GM12878 (cell line): Measurements from ENCODE around the gene SHISAL2B. TPM values are rescaled to one million over a fixed set of nuclear protein-coding genes. Genes with fewer than 3 reads are reported as not detected.

Source experiments
- ATAC-seq: fragments of 200-7000 bp; cut with Tn5 transposase; 3 replicates; pipeline ENCODE4 v1.9.1; 2020; ENCODE audit warnings: mild to moderate bottlenecking, moderate library complexity
- BruUV-seq: library from RNA; stranded (reverse); fragments of 400-500 nt; replicated peaks from 2 replicates; lab custom pipeline; 2021; lab: Mats Ljungman, UMichigan
- CTCF ChIA-PET: fragments of 300-600 bp; sonication (Branson Sonifier 250); formaldehyde crosslinking; extraction: SDS; loops from one replicate; lab custom pipeline; 2021; ENCODE audit warnings: inconsistent platforms; lab: Yijun Ruan, JAX
- POLR2A ChIA-PET: fragments of 350-600 bp; formaldehyde crosslinking; extraction: SDS; loops from one replicate; lab custom pipeline; 2021; ENCODE audit warnings: inconsistent platforms; lab: Charles Lee
- RAD21 ChIA-PET: fragments of 300-600 bp; sonication (Branson Sonifier 250); formaldehyde crosslinking; loops from one replicate; lab custom pipeline; 2023; ENCODE audit warnings: antibody characterized with exemption; ENCODE audit not compliant: unreplicated experiment; lab: Charles Lee
- SMC1A ChIA-PET: fragments of 300-600 bp; sonication (Branson Sonifier 250); formaldehyde crosslinking; loops from one replicate; lab custom pipeline; 2023; ENCODE audit not compliant: unreplicated experiment, uncharacterized antibody; lab: Charles Lee
- DNase-seq: peaks from one replicate; pipeline ENCODE4 v3.0.0-alpha.2; 2011; ENCODE audit warnings: low read depth, low spot score
- FAIRE-seq: peaks from 3 replicates; lab custom pipeline; 2011; peaks lifted over from hg19 to GRCh38; lab: Jason Lieb, UNC
- H2AFZ ChIP-seq: 2 replicates; pipeline ENCODE4 v1.6.0; 2011; ENCODE audit warnings: low read depth, low read length, control low read depth; ENCODE audit not compliant: control insufficient read depth
- H3K27ac ChIP-seq: 2 replicates; pipeline ENCODE4 v1.5.1; 2011; ENCODE audit warnings: control low read depth; ENCODE audit not compliant: control insufficient read depth, insufficient read depth
- H3K27me3 ChIP-seq, 2 experiments: replicated peaks in 1 of 2; 2 replicates each; pipeline versions ENCODE4 v1.6.0 to v1.6.1; 2011; ENCODE audit warnings: low read length in 1 of 2; ENCODE audit not compliant: control insufficient read depth in 2 of 2, insufficient read depth in 2 of 2
- H3K36me3 ChIP-seq, 2 experiments: 2 replicates each; pipeline ENCODE4 v1.5.1; 2011; ENCODE audit warnings: low read length in 1 of 2; ENCODE audit not compliant: control insufficient read depth in 2 of 2, insufficient read depth in 2 of 2
- H3K4me1 ChIP-seq: 2 replicates; pipeline ENCODE4 v1.6.1; 2011; ENCODE audit warnings: mild to moderate bottlenecking, low read length, moderate library complexity, mixed read lengths; ENCODE audit not compliant: control insufficient read depth, insufficient read depth
- H3K4me2 ChIP-seq: 2 replicates; pipeline ENCODE4 v1.6.0; 2011; ENCODE audit warnings: control low read depth; ENCODE audit not compliant: control insufficient read depth, insufficient read depth
- H3K4me3 ChIP-seq: fragments of 200-600 bp; sonication (generic); 2 replicates; pipeline ENCODE4 v1.5.1; 2016
- H3K79me2 ChIP-seq: 2 replicates; pipeline ENCODE4 v1.6.0; 2011; ENCODE audit warnings: low read length; ENCODE audit not compliant: control insufficient read depth, insufficient read depth
- H3K9ac ChIP-seq: 2 replicates; pipeline ENCODE4 v1.8.0; 2011; ENCODE audit warnings: low read length, control low read depth, mixed read lengths; ENCODE audit not compliant: control insufficient read depth, insufficient read depth
- H3K9me3 ChIP-seq: replicated peaks from 3 replicates; pipeline ENCODE4 v1.5.1; 2011; ENCODE audit warnings: mild to moderate bottlenecking, low read length; ENCODE audit not compliant: control insufficient read depth, insufficient read depth
- H4K20me1 ChIP-seq: 2 replicates; pipeline ENCODE4 v1.6.0; 2011; ENCODE audit not compliant: control insufficient read depth, insufficient read depth
- BACH1 ChIP-seq: fragments of 450-650 bp; IDR thresholded peaks from 2 replicates; pipeline ENCODE4 v1.6.1; 2017; ENCODE audit warnings: mild to moderate bottlenecking, borderline replicate concordance
- CBX3 ChIP-seq: fragments of 200-600 bp; sonication (generic); IDR thresholded peaks from 2 replicates; pipeline ENCODE4 v1.6.1; 2016; ENCODE audit warnings: low read depth, borderline replicate concordance
- MTA2 ChIP-seq: fragments of 450-650 bp; IDR thresholded peaks from 2 replicates; pipeline ENCODE4 v1.6.1; 2016; ENCODE audit warnings: low read depth, mild to moderate bottlenecking, moderate library complexity
- NFYA ChIP-seq: IDR thresholded peaks from 2 replicates; pipeline ENCODE4 v1.6.1; 2011; ENCODE audit warnings: low read depth, mild to moderate bottlenecking, low read length, improper control_type of control experiment, borderline replicate concordance
- SIX5 ChIP-seq: IDR thresholded peaks from 2 replicates; pipeline ENCODE4 v1.6.1; 2011; ENCODE audit warnings: mild to moderate bottlenecking, low read depth, low read length, moderate library complexity; ENCODE audit not compliant: severe bottlenecking
- SMARCA5 ChIP-seq: fragments of 450-650 bp; IDR thresholded peaks from 2 replicates; pipeline ENCODE4 v1.6.1; 2017; ENCODE audit warnings: mild to moderate bottlenecking
- YBX1 ChIP-seq: fragments of 450-650 bp; IDR thresholded peaks from 2 replicates; pipeline ENCODE4 v1.6.1; 2016; ENCODE audit warnings: antibody characterized with exemption
- WGBS: methylation state at CpG from one replicate; pipeline ENCODE4 v1.1.6; 2016; ENCODE audit warnings: low lambda C conversion rate; ENCODE audit not compliant: insufficient replicate concordance, insufficient coverage; ENCODE audit errors: missing lambda C conversion rate; 5-methylcytosine and 5-hydroxymethylcytosine counted together
- in situ Hi-C: fragments of 300-500 bp; cut with MboI; formaldehyde crosslinking; loops from 9 replicates; pipeline ENCODE4 v1.14.3; 2018; ENCODE audit warnings: mixed read lengths
- intact Hi-C: fragments of 100-400 bp; cut with micrococcal nuclease; formaldehyde crosslinking; loops from one replicate; pipeline ENCODE4 v1.14.2; 2022; ENCODE audit not compliant: unreplicated experiment
- polyA plus RNA-seq, 11 experiments: library from polyadenylated mRNA; depleted of rRNA in 4 of 11; unstranded in 6 of 11; stranded (reverse) in 5 of 11; fragments of >200 nt; fragmentation: Nextera tagmentation in 4 of 11; fragmentation: Illumina TruSeq in 1 of 11; extraction: Ambion mirVana in 4 of 11; extraction: Trizol in 1 of 11; gene quantifications; 1 replicate in 1 of 11; 2 replicates in 10 of 11; pipeline versions ENCODE4 v1.2.1 to v1.2.3, GENCODE V29; 2011 to 2016; ENCODE audit warnings: inconsistent platforms in 2 of 11, missing spikeins in 2 of 11, low read depth in 1 of 11
- total RNA-seq, 4 experiments: library from RNA; depleted of rRNA in 3 of 4; stranded (reverse); fragments of >200 nt in 3 of 4; fragmentation: Illumina TruSeq in 1 of 4; extraction: Trizol in 1 of 4; gene quantifications; 2 replicates each; pipeline versions ENCODE4 v1.2.1 to v1.2.3, GENCODE V29; 2013 to 2021
- TF ChIP-seq, protein P1 (sequence below): fragments of 450-650 bp; IDR thresholded peaks from 2 replicates; pipeline ENCODE4 v1.6.1; 2017; ENCODE audit warnings: low read depth, mild to moderate bottlenecking, moderate library complexity
- TF ChIP-seq, protein P2 (sequence below): fragments of 450-650 bp; IDR thresholded peaks from 2 replicates; pipeline ENCODE4 v1.6.1; 2014; ENCODE audit warnings: mild to moderate bottlenecking
- TF ChIP-seq, protein P3 (sequence below): fragments of 450-650 bp; IDR thresholded peaks from 2 replicates; pipeline ENCODE4 v1.6.1; 2018; ENCODE audit warnings: mild to moderate bottlenecking, low read depth, moderate library complexity; ENCODE audit not compliant: partially characterized antibody

The SHISAL2B gene
- total and polyA plus RNA-seq, 10 of the 15 experiments (the other 5 are each of a cell fraction or from before 2014, with no cell fraction given), result not detected

DNA sequence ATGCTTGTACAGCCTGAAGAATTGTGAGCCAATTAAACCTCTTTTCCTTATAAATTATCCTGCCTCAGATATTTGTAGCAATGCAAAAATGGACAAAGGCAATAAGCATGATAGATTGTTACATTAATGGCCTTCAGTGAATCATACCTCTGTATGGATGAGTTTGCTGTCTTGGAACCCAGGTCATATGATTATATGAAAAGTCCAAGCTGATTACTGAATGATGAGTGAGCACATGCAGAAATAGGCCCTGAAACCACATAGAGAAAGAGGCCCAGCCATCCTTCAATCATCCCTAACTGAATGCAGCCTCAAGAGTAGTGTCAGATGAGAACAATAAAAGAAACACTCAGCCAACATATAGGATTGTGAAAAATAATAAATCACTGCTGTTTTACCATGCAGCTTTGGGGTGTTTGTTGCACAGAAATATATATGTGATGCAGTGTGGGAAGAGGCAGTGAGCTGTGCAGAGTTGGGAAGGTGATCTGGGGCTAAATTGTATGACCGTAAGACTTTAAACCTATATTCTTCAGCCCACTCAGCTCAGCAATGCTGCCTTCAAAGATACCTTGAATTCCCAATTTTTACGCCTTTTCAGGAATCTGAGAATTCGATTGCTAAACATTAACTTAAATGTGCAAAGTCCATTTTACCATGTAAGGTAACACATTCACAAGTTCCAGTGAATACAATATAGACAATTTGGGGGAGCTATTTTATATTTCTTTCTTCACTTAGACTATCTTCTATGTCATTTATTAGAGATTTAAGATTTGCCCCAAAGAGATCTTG is 36.3 kb upstream of the SHISAL2B start:
- Histone ChIP-seq H3K4me1 (no peaks in the 10 kb centered on the region), H4K20me1 (no peaks in the 10 kb centered on the region), H3K9ac (no peak overlapping the region), H2AFZ (no peak overlapping the region), H3K36me3 (no peaks in the 10 kb centered on the region), H3K27ac (no peak overlapping the region), H3K27me3 (no peaks in the 10 kb centered on the region), H3K4me3 (no peak overlapping the region), H3K4me2 (no peak overlapping the region), H3K79me2 (no peaks in the 10 kb centered on the region), H3K9me3 (no peaks in the 10 kb centered on the region; the same call in 2 of the 3 replicates)
- TF ChIP-seq SIX5, result no peak
- TF ChIP-seq SMARCA5, result no peak
- TF ChIP-seq, protein P1, sequence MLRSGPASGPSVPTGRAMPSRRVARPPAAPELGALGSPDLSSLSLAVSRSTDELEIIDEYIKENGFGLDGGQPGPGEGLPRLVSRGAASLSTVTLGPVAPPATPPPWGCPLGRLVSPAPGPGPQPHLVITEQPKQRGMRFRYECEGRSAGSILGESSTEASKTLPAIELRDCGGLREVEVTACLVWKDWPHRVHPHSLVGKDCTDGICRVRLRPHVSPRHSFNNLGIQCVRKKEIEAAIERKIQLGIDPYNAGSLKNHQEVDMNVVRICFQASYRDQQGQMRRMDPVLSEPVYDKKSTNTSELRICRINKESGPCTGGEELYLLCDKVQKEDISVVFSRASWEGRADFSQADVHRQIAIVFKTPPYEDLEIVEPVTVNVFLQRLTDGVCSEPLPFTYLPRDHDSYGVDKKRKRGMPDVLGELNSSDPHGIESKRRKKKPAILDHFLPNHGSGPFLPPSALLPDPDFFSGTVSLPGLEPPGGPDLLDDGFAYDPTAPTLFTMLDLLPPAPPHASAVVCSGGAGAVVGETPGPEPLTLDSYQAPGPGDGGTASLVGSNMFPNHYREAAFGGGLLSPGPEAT, result no peak
- in situ Hi-C loops, result no loop called here
- intact Hi-C loops, result no loop called here
- DNase-seq (no peak), ATAC-seq (no peak), FAIRE-seq (no peak)
- ChIA-PET CTCF (no interaction called here), SMC1A (no interaction called here), RAD21 (no interaction called here), POLR2A (no interaction called here)
- no TSS peak for BruUV-seq
- 74% methylated on average over 3 of the region's 3 CpGs for WGBS

DNA sequence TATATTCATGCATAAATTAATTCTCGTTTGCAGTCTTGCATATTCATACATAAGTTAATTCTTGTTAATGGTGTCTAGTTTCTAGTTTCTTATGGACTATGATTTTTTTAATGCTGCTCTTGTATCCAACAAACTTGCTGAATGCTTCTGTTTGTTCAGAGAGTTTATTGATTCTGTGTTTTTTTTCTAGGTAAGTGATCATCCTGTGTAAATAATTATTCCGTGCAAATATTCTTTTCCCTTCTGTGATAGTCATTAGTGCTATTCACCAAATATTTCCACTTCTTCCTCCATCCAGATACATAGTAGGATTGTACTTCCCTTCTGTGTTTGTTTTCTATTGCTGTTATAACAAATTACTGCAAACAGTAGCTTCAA is 35.8 kb upstream of the SHISAL2B start:
- CTCF ChIA-PET, result no interaction called here
- no peak for ATAC-seq
- no TSS peak for BruUV-seq

More for the DNA sequence above, 35.8 kb upstream of the SHISAL2B start:
- FAIRE-seq (no peak), DNase-seq (no peak)
- Histone ChIP-seq H2AFZ (no peak overlapping the region), H3K36me3 (no peaks in the 10 kb centered on the region), H3K4me2 (no peak overlapping the region), H3K27ac (no peak overlapping the region), H3K4me3 (no peak overlapping the region), H3K9ac (no peak overlapping the region), H3K27me3 (no peaks in the 10 kb centered on the region), H4K20me1 (no peaks in the 10 kb centered on the region), H3K9me3 (no peaks in the 10 kb centered on the region; the same call in 2 of the 3 replicates), H3K79me2 (no peaks in the 10 kb centered on the region), H3K4me1 (no peaks in the 10 kb centered on the region)
- ChIA-PET POLR2A (no interaction called here), SMC1A (no interaction called here), RAD21 (no interaction called here)
- in situ Hi-C loops (no loop called here), intact Hi-C loops (no loop called here)
- TF ChIP-seq, protein P2, sequence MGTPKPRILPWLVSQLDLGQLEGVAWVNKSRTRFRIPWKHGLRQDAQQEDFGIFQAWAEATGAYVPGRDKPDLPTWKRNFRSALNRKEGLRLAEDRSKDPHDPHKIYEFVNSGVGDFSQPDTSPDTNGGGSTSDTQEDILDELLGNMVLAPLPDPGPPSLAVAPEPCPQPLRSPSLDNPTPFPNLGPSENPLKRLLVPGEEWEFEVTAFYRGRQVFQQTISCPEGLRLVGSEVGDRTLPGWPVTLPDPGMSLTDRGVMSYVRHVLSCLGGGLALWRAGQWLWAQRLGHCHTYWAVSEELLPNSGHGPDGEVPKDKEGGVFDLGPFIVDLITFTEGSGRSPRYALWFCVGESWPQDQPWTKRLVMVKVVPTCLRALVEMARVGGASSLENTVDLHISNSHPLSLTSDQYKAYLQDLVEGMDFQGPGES, result no peak
- TF ChIP-seq, protein P3, sequence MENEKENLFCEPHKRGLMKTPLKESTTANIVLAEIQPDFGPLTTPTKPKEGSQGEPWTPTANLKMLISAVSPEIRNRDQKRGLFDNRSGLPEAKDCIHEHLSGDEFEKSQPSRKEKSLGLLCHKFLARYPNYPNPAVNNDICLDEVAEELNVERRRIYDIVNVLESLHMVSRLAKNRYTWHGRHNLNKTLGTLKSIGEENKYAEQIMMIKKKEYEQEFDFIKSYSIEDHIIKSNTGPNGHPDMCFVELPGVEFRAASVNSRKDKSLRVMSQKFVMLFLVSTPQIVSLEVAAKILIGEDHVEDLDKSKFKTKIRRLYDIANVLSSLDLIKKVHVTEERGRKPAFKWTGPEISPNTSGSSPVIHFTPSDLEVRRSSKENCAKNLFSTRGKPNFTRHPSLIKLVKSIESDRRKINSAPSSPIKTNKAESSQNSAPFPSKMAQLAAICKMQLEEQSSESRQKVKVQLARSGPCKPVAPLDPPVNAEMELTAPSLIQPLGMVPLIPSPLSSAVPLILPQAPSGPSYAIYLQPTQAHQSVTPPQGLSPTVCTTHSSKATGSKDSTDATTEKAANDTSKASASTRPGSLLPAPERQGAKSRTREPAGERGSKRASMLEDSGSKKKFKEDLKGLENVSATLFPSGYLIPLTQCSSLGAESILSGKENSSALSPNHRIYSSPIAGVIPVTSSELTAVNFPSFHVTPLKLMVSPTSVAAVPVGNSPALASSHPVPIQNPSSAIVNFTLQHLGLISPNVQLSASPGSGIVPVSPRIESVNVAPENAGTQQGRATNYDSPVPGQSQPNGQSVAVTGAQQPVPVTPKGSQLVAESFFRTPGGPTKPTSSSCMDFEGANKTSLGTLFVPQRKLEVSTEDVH, result no peak
- TF ChIP-seq BACH1 (no peak), NFYA (no peak), YBX1 (no peak), CBX3 (no peak), MTA2 (no peak)
- WGBS, result 0% methylated on average over 2 of the region's 2 CpGs
